ENCODE measurements around the gene CRACR2A. TPM values are rescaled to one million over a fixed set of nuclear protein-coding genes. Genes with fewer than 3 reads are reported as not detected.

Gene CRACR2A
- total and polyA plus RNA-seq, 2 of the 8 experiments (the other 6 are each of a cell fraction or from before 2014, with no cell fraction given), result 0.85 to 3.2 TPM

GRCh38 chr12:3572560-3572959 lies 180.3 kb downstream of the CRACR2A start:
- ChIA-PET CTCF (ENCODE audit: partially characterized antibody) (interaction anchor here (0.7 to 1.9 kb wide), 3 partner anchors 15 to 116 kb away, joined by 3 read pairs; no protein-coding TSS in a partner anchor), POLR2A (ENCODE audit: partially characterized antibody) (no interaction called here)
- no peaks in the 10 kb centered on the region for H3K79me1 ChIP-seq (ENCODE audit: low read depth, low read length)
- no peak overlapping the region for H4K91ac ChIP-seq (replicated peaks; ENCODE audit: insufficient read length, low read length)
- no peak overlapping the region for H3K4me3 ChIP-seq (ENCODE audit: extremely low read depth in 1 of 4, insufficient read depth in 2 of 4, low read depth in 3 of 4, low read length in 4 of 4)
- no peaks in the 10 kb centered on the region; a peak in 1 of 7 replicates for H3K27me3 ChIP-seq (replicated peaks in 1 of 4; ENCODE audit: control insufficient read depth in 3 of 4, extremely low read depth in 1 of 4, insufficient read depth in 3 of 4, low read length in 3 of 4)
- H3K23ac ChIP-seq (ENCODE audit: insufficient read length), result no peak overlapping the region
- H2AK5ac ChIP-seq (ENCODE audit: low read depth, low read length), result no peak overlapping the region
- H2BK12ac ChIP-seq (ENCODE audit: low read depth, low read length), result no peak overlapping the region
- H3K56ac ChIP-seq (replicated peaks; ENCODE audit: insufficient read length, low read depth, low read length), result no peak overlapping the region
- H3K27ac ChIP-seq (ENCODE audit: low read depth, low read length), result no peak overlapping the region
- H3K14ac ChIP-seq (ENCODE audit: insufficient read length), result no peak overlapping the region
- no peak overlapping the region for H3K9ac ChIP-seq (replicated peaks in 1 of 4; ENCODE audit: extremely low read depth in 1 of 4, low read depth in 3 of 4, low read length in 3 of 4)
- no peaks in the 10 kb centered on the region for H3K9me3 ChIP-seq (ENCODE audit: insufficient read depth in 2 of 2, low read depth in 1 of 2, low read length in 1 of 2)
- no peak overlapping the region for H2AFZ ChIP-seq (ENCODE audit: low read length)
- H2BK5ac ChIP-seq (ENCODE audit: low read depth, low read length), result no peak overlapping the region
- DNase-seq (ENCODE audit: low read depth in 1 of 2, low spot score in 2 of 2), result no peak
- no peak overlapping the region for H2BK120ac ChIP-seq (replicated peaks; ENCODE audit: low read depth, low read length)
- H3K4me1 ChIP-seq (replicated peaks in 1 of 4; ENCODE audit: control insufficient read depth in 3 of 4, insufficient read depth in 4 of 4, low read length in 3 of 4), result no peaks in the 10 kb centered on the region
- H4K5ac ChIP-seq (ENCODE audit: insufficient read length, low read depth, low read length), result no peak overlapping the region
- no peaks in the 10 kb centered on the region for H3K23me2 ChIP-seq (ENCODE audit: low read depth, low read length)
- no peaks in the 10 kb centered on the region for H3K36me3 ChIP-seq (ENCODE audit: control insufficient read depth in 2 of 4, insufficient read depth in 4 of 4, low read length in 3 of 4)
- no peaks in the 10 kb centered on the region for H3K79me2 ChIP-seq (ENCODE audit: control insufficient read depth in 1 of 2, insufficient read depth in 2 of 2, low read length in 2 of 2)
- no peak overlapping the region for H2BK15ac ChIP-seq (ENCODE audit: low read length)
- no peak overlapping the region for H4K8ac ChIP-seq (ENCODE audit: extremely low read depth, insufficient read depth, low read length)
- H4K20me1 ChIP-seq (replicated peaks in 1 of 2; ENCODE audit: control insufficient read depth in 1 of 2, insufficient read depth in 2 of 2, low read length in 2 of 2), result no peaks in the 10 kb centered on the region
- no peak overlapping the region for H3K4ac ChIP-seq (replicated peaks; ENCODE audit: insufficient read length, low read depth, low read length)
- no peak overlapping the region for H2BK20ac ChIP-seq (ENCODE audit: low read length)
- FAIRE-seq, result peak; percentile 28
- no peak overlapping the region for H3K4me2 ChIP-seq (ENCODE audit: insufficient read depth in 1 of 2, low read depth in 2 of 2, low read length in 2 of 2)
- no peak overlapping the region for H3K18ac ChIP-seq (ENCODE audit: extremely low read depth, low read length)
- TF ChIP-seq TAF1 (IDR thresholded peaks at IDR 0.05; ENCODE audit: low read depth, low read length) (no peak), SIRT6 (IDR thresholded peaks at IDR 0.05; ENCODE audit: low read length) (no peak), CHD1 (IDR thresholded peaks at IDR 0.05; ENCODE audit: low read depth, low read length) (no peak), RNF2 (IDR thresholded peaks at IDR 0.05; ENCODE audit: borderline replicate concordance, low read depth, low read length, missing control alignments, poor library complexity, severe bottlenecking) (no peak), BACH1 (IDR thresholded peaks at IDR 0.05; ENCODE audit: low read length) (no peak), CBX8 (IDR thresholded peaks at IDR 0.05; ENCODE audit: borderline replicate concordance, low read depth, low read length) (no peak), SIN3A (conservative IDR thresholded peaks at IDR 0.05 in 1 of 2, IDR thresholded peaks at IDR 0.05 in 1 of 2; ENCODE audit: low read depth in 1 of 2, low read length in 2 of 2) (no peak), POU5F1 (IDR thresholded peaks at IDR 0.05; ENCODE audit: low read depth, low read length) (no peak), JUND (IDR thresholded peaks at IDR 0.05; ENCODE audit: low read length) (no peak), KDM5A (IDR thresholded peaks at IDR 0.05; ENCODE audit: low read length) (no peak), NANOG (IDR thresholded peaks at IDR 0.05; ENCODE audit: insufficient read depth, low read depth, low read length, poor library complexity, severe bottlenecking) (no peak), GTF2F1 (IDR thresholded peaks at IDR 0.05; ENCODE audit: borderline replicate concordance, low read depth, low read length) (no peak), MAX (IDR thresholded peaks at IDR 0.05) (no peak), BRCA1 (IDR thresholded peaks at IDR 0.05; ENCODE audit: low read depth, low read length) (no peak), SRF (IDR thresholded peaks at IDR 0.05; ENCODE audit: low read depth, low read length) (no peak), HDAC2 (IDR thresholded peaks at IDR 0.05; ENCODE audit: borderline replicate concordance in 1 of 2, low read depth in 2 of 2, low read length in 2 of 2) (no peak)
